SU-DHL-6 (cell line): ENCODE data around the gene CDX2.

Experiments used
- H2AFZ ChIP-seq: fragments of 200-600 bp; sonication (generic); 2 replicates; pipeline ENCODE4 v1.6.1; 2014; ENCODE audit warnings: low read depth, mild to moderate bottlenecking, moderate library complexity, mixed read lengths, antibody characterized with exemption, low read length; ENCODE audit not compliant: severe bottlenecking
- H3F3A ChIP-seq: fragments of 200-600 bp; shearing (Covaris generic); 2 replicates; pipeline ENCODE4 v1.6.0; 2016; ENCODE audit warnings: antibody characterized with exemption, mild to moderate bottlenecking; ENCODE audit not compliant: insufficient read depth
- H3K27ac ChIP-seq: fragments of 200-600 bp; sonication (generic); 2 replicates; pipeline ENCODE4 v1.5.1; 2016; ENCODE audit warnings: low read depth, mild to moderate bottlenecking, low read length, moderate library complexity, mixed read lengths
- H3K27me3 ChIP-seq: fragments of 200-600 bp; sonication (generic), shearing (Covaris generic); 2 replicates; pipeline ENCODE4 v1.6.0; 2014; ENCODE audit warnings: mild to moderate bottlenecking, low read length
- H3K36me3 ChIP-seq: fragments of 200-600 bp; sonication (generic); 2 replicates; pipeline ENCODE4 v1.6.1; 2014; ENCODE audit warnings: mild to moderate bottlenecking, low read length, mixed read lengths
- H3K4me2 ChIP-seq: fragments of 300-600, 200-600 bp; shearing (Covaris generic), sonication (generic); 2 replicates; pipeline ENCODE4 v1.6.0; 2014; ENCODE audit warnings: low read length, low read depth, mild to moderate bottlenecking; ENCODE audit not compliant: poor library complexity, severe bottlenecking
- H3K4me3 ChIP-seq: fragments of 200-600 bp; sonication (generic); 2 replicates; pipeline ENCODE4 v1.5.1; 2014; ENCODE audit warnings: antibody characterized with exemption, low read length, mild to moderate bottlenecking, mixed read lengths; ENCODE audit not compliant: insufficient read depth, poor library complexity, severe bottlenecking
- H3K79me2 ChIP-seq: fragments of 200-600 bp; sonication (generic); 2 replicates; pipeline ENCODE4 v1.6.1; 2014; ENCODE audit warnings: mild to moderate bottlenecking, low read length, moderate library complexity; ENCODE audit not compliant: insufficient read depth
- H3K9ac ChIP-seq: fragments of 200-600 bp; sonication (generic); 2 replicates; pipeline ENCODE4 v1.7.0; 2014; ENCODE audit warnings: mild to moderate bottlenecking, low read length
- H3K9me2 ChIP-seq: fragments of 200-600 bp; sonication (generic); replicated peaks from 2 replicates; pipeline ENCODE4 v1.6.1; 2014; ENCODE audit warnings: low read length; ENCODE audit not compliant: insufficient read depth
- H3K9me3 ChIP-seq: fragments of 200-600 bp; sonication (generic); 2 replicates; pipeline ENCODE4 v1.6.1; 2014; ENCODE audit warnings: low read length, mixed read lengths; ENCODE audit not compliant: insufficient read depth
- H4K20me1 ChIP-seq: fragments of 200-600 bp; sonication (generic); 2 replicates; pipeline ENCODE4 v1.6.1; 2014; ENCODE audit warnings: low read depth, mild to moderate bottlenecking, antibody characterized with exemption, low read length, moderate library complexity, mixed read lengths
- EZH2phosphoT487 ChIP-seq: fragments of 200-600 bp; sonication (generic), shearing (Covaris generic); conservative IDR thresholded peaks from 2 replicates; pipeline ENCODE4 v1.6.1; 2018; ENCODE audit warnings: mild to moderate bottlenecking, antibody characterized with exemption, low read length, moderate library complexity, mixed read lengths
- TF ChIP-seq, protein P1 (sequence below): fragments of 200-600 bp; sonication (generic); IDR thresholded peaks from one replicate; pipeline ENCODE4 v1.5.1; 2017; ENCODE audit warnings: antibody characterized with exemption, mild to moderate bottlenecking, low read length, moderate library complexity; ENCODE audit not compliant: insufficient read depth, poor library complexity, severe bottlenecking

Gene CDX2

DNA sequence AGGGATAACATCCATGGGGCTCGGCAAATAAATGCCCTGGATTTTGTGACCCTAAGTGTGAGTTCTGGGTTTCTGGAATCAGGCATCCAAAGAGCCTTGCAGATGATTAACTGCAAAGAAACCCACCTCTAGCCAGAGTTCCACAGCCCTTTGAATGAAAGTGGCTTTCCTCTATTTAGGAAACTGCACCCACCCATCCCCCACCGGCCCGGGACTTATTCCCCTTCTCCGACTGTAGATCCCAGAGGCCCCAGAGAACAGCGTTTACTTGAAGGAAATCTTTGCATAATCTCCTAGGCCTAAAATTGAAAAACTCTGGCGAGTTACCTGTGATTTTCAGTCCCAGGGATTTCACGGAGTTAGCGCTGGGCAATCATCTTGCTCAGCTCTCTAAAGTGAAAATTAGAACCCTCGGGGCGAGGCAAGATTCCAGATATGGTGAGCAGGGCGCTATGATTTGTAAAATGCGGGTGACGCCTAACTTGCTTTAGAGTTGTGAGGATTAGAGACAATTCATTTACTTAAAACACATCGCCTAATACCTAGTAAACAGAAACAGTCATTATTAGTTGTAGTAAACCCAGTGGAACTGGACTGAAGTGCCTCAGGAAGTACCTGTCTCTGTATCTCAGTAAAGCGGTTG is 10.0 kb upstream of the CDX2 start:
- Histone ChIP-seq H3K79me2 (no peaks in the 10 kb centered on the region), H3K9me3 (no peaks in the 10 kb centered on the region), H3F3A (no peaks in the 10 kb centered on the region), H3K27ac (no peak overlapping the region), H3K4me2 (no peak overlapping the region), H2AFZ (no peak overlapping the region), H3K9me2 (no peaks in the 10 kb centered on the region), H4K20me1 (no peaks in the 10 kb centered on the region), H3K27me3 (no peaks in the 10 kb centered on the region), H3K4me3 (no peak overlapping the region), H3K36me3 (no peaks in the 10 kb centered on the region), H3K9ac (no peak overlapping the region)
- TF ChIP-seq, protein P1, sequence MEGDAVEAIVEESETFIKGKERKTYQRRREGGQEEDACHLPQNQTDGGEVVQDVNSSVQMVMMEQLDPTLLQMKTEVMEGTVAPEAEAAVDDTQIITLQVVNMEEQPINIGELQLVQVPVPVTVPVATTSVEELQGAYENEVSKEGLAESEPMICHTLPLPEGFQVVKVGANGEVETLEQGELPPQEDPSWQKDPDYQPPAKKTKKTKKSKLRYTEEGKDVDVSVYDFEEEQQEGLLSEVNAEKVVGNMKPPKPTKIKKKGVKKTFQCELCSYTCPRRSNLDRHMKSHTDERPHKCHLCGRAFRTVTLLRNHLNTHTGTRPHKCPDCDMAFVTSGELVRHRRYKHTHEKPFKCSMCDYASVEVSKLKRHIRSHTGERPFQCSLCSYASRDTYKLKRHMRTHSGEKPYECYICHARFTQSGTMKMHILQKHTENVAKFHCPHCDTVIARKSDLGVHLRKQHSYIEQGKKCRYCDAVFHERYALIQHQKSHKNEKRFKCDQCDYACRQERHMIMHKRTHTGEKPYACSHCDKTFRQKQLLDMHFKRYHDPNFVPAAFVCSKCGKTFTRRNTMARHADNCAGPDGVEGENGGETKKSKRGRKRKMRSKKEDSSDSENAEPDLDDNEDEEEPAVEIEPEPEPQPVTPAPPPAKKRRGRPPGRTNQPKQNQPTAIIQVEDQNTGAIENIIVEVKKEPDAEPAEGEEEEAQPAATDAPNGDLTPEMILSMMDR = no peak
- no peak for TF ChIP-seq EZH2phosphoT487

DNA sequence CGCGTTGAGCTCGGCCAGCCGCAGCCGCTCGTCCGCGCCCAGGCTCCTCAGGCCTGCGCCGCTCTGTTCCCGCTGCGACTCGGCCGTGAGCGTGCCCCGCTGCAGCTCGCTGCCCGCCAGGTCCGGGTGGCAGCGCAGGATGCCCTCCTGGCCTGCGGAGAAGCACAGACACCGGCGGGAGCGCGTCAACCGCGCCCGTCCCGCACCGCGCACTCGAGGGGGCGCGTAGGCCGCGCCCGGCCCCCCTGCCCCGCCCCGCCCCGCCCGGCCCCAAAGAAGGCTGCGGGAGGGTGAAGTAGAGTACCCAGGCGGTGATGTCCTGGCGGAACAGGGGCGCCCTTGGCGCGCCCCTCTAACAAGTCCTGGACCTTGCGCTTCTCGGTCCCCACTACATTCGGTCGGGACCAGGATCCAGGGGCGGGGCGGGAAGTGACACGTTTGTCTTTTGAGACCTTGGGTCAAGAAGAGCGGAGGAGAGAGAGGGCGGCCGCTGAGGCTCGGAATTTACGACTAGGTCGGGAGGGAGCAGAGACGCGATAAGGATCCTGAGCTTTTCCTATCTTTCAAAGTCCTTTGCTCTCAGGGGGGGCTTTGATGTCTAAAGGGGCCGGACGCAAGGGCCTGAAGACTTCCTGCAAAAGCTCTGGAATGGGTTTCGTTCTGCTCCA is 9.3 kb upstream of the CDX2 start:
- no peak overlapping the region for H3K9ac ChIP-seq
- no peaks in the 10 kb centered on the region for H3K27me3 ChIP-seq
- H3K9me3 ChIP-seq = no peaks in the 10 kb centered on the region
- TF ChIP-seq, protein P1 = no peak
- H3K27ac ChIP-seq = no peak overlapping the region
- no peak overlapping the region for H3K4me2 ChIP-seq
- H3K36me3 ChIP-seq = no peaks in the 10 kb centered on the region
- H2AFZ ChIP-seq = no peak overlapping the region
- no peaks in the 10 kb centered on the region for H4K20me1 ChIP-seq
- no peaks in the 10 kb centered on the region for H3F3A ChIP-seq
- H3K79me2 ChIP-seq = no peaks in the 10 kb centered on the region
- H3K4me3 ChIP-seq = no peak overlapping the region
- H3K9me2 ChIP-seq = no peaks in the 10 kb centered on the region

DNA sequence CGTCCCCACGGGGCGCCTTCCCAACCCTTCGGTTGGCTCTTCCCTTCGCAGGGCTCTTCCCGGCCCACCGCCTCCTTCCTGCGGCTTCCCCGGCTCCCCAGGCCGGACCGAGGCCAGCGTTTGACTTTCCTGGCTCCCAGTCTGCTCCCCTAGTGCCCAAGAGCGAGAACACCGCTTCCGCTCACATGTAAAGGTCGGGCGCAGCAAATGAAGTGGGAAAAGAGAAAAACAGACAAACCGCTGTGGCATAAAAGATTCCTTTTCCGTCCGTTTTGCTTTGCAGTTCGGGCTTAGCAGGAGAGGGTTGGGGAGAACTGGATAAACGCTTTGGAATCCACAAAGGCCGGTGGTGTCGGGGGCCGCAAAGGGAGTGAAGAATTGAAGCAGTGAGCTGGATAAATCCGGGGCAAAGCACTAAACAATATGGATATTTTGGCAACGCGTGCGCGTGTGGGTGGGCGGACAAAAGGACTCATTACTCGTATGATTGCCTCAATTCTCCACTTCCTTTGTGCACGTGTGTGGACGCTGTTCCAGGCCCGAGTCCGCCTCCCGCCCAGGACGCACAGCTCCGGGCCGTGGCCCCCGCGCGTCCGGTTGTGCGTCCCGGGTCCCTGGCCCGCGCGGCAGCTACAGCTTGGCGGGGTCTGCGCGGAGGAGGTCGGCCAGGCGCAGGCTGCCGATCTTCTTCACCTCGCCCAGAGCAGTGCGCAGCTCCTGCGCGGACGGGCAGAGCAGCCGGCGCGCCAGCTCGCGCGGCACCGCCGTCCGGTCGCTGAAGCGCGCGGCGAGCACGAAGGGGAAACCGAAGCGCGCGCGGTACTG is 8.6 kb upstream of the CDX2 start:
- no peak overlapping the region for H3K4me2 ChIP-seq
- no peaks in the 10 kb centered on the region for H3K9me3 ChIP-seq
- no peak overlapping the region for H3K4me3 ChIP-seq

More for the DNA sequence above, 8.6 kb upstream of the CDX2 start:
- Histone ChIP-seq H3K9me2 (no peaks in the 10 kb centered on the region), H3K27me3 (no peaks in the 10 kb centered on the region), H4K20me1 (no peaks in the 10 kb centered on the region), H3K79me2 (no peaks in the 10 kb centered on the region), H2AFZ (no peak overlapping the region), H3K27ac (no peak overlapping the region), H3K9ac (no peak overlapping the region), H3F3A (no peaks in the 10 kb centered on the region), H3K36me3 (no peaks in the 10 kb centered on the region)
- no peak for TF ChIP-seq EZH2phosphoT487
- TF ChIP-seq, protein P1 = no peak
